Esophagus muscularis mucosa (tissue), 4 donors: ENCODE data around the gene PRKN. TPM values are rescaled to one million over a fixed set of nuclear protein-coding genes. Genes with fewer than 3 reads are reported as not detected.

Experiments
- DNase-seq: peaks from one replicate; pipeline ENCODE4 v3.0.0-alpha.2; 2017; ENCODE audit errors: extremely low spot score
- H3K27ac ChIP-seq, 4 donors: fragments of 200-600 bp; sonication (generic); replicated peaks in 1 of 4; 1 replicate in 3 of 4; 2 replicates in 1 of 4; pipeline ENCODE4 v1.5.1; 2016 to 2019; ENCODE audit warnings: mild to moderate bottlenecking in 1 of 4
- H3K27me3 ChIP-seq, 4 donors: fragments of 200-600 bp; sonication (generic); one replicate each; pipeline versions ENCODE4 v1.5.1 to v1.6.0; 2016 to 2019
- H3K36me3 ChIP-seq, 4 donors: fragments of 200-600 bp; sonication (generic); one replicate each; pipeline ENCODE4 v1.5.1; 2016 to 2019
- H3K4me1 ChIP-seq, 4 donors: fragments of 200-600 bp; sonication (generic); one replicate each; pipeline ENCODE4 v1.5.1; 2016 to 2019
- H3K4me3 ChIP-seq, 4 donors: fragments of 200-600 bp; sonication (generic); 1 replicate in 2 of 4; 2 replicates in 2 of 4; pipeline ENCODE4 v1.5.1; 2016 to 2019; ENCODE audit warnings: mild to moderate bottlenecking in 4 of 4, moderate library complexity in 1 of 4
- H3K9me3 ChIP-seq, 4 donors: fragments of 200-600 bp; sonication (generic); 1 replicate in 3 of 4; 2 replicates in 1 of 4; pipeline ENCODE4 v1.5.1; 2016 to 2019
- EP300 ChIP-seq: sonication (generic); formaldehyde crosslinking; IDR thresholded peaks from one replicate; pipeline ENCODE4 v1.6.1; 2017; ENCODE audit warnings: antibody characterized with exemption
- POLR2A ChIP-seq: fragments of 450-650 bp; IDR thresholded peaks from one replicate; pipeline ENCODE4 v1.6.1; 2017; ENCODE audit warnings: antibody characterized with exemption, moderate library complexity, mild to moderate bottlenecking, low read depth
- POLR2AphosphoS5 ChIP-seq, 2 donors: sonication (generic); formaldehyde crosslinking; IDR thresholded peaks; one replicate each; pipeline ENCODE4 v1.6.1; 2017; ENCODE audit warnings: antibody characterized with exemption in 2 of 2
- WGBS: methylation state at CpG from one replicate; pipeline ENCODE4 v1.1.5; 2018; 5-methylcytosine and 5-hydroxymethylcytosine counted together
- intact Hi-C: fragments of 100-400 bp; cut with DNase I; formaldehyde crosslinking; loops from one replicate; pipeline ENCODE4 v1.15.1; 2023
- total RNA-seq, 4 donors: library from RNA; depleted of rRNA; stranded (reverse); fragments of >200 nt; gene quantifications; one replicate each; pipeline versions ENCODE4 v1.1.0 to v1.2.1, GENCODE V29; 2016
- TF ChIP-seq, protein P1 (sequence below), 3 experiments: fragments of 200-600 bp in 2 of 3; fragments of 450-650 bp in 1 of 3; sonication (generic) in 2 of 3; IDR thresholded peaks; one replicate each; pipeline ENCODE4 v1.5.1; 2017 to 2019; ENCODE audit warnings: antibody characterized with exemption in 3 of 3, mild to moderate bottlenecking in 2 of 3, moderate library complexity in 1 of 3

Gene PRKN
- total RNA-seq, 4 donors from 2014 or later = 9.6 to 14.5 (median 10.8) TPM

- Histone ChIP-seq H3K9me3 (peaks cover 0 to 11% (median 0%) of the 10 kb centered on the region in 4 donors), H3K36me3 (no peaks in the 10 kb centered on the region), H3K4me1 (peaks cover 0 to 6% (median 2%) of the 10 kb centered on the region in 4 donors), H3K27ac (no peak overlapping the region), H3K4me3 (no peak overlapping the region), H3K27me3 (no peaks in the 10 kb centered on the region)
- 76% methylated on average over 9 of the region's 9 CpGs for WGBS
- no peak for TF ChIP-seq POLR2AphosphoS5 (IDR thresholded peaks at IDR 0.05)
- no peak for TF ChIP-seq EP300
- no peak for TF ChIP-seq POLR2A
- TF ChIP-seq, protein P1, sequence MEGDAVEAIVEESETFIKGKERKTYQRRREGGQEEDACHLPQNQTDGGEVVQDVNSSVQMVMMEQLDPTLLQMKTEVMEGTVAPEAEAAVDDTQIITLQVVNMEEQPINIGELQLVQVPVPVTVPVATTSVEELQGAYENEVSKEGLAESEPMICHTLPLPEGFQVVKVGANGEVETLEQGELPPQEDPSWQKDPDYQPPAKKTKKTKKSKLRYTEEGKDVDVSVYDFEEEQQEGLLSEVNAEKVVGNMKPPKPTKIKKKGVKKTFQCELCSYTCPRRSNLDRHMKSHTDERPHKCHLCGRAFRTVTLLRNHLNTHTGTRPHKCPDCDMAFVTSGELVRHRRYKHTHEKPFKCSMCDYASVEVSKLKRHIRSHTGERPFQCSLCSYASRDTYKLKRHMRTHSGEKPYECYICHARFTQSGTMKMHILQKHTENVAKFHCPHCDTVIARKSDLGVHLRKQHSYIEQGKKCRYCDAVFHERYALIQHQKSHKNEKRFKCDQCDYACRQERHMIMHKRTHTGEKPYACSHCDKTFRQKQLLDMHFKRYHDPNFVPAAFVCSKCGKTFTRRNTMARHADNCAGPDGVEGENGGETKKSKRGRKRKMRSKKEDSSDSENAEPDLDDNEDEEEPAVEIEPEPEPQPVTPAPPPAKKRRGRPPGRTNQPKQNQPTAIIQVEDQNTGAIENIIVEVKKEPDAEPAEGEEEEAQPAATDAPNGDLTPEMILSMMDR (IDR thresholded peaks at IDR 0.05) = no peak
- no peak for DNase-seq
- intact Hi-C loops = loop anchor here (5.0 kb wide), 1 partner anchor 302 kb away; no protein-coding TSS in a partner anchor
Observed at GRCh38 chr6:161395716-161396231, 1331.8 kb downstream of the PRKN start.

- intact Hi-C loops = no loop called here
- WGBS = 88% methylated on average over 5 of the region's 5 CpGs
- no peak overlapping the region for H3K27ac ChIP-seq
- H3K36me3 ChIP-seq = no peaks in the 10 kb centered on the region
- peaks cover 0 to 6% (median 2%) of the 10 kb centered on the region in 4 donors for H3K4me1 ChIP-seq
- H3K27me3 ChIP-seq = no peaks in the 10 kb centered on the region
- no peak overlapping the region for H3K4me3 ChIP-seq
- peaks cover 0 to 9% (median 0%) of the 10 kb centered on the region in 4 donors for H3K9me3 ChIP-seq
- TF ChIP-seq EP300 (no peak), POLR2AphosphoS5 (IDR thresholded peaks at IDR 0.05) (no peak), POLR2A (no peak)
- TF ChIP-seq, protein P1 (IDR thresholded peaks at IDR 0.05) = no peak
- DNase-seq = no peak
Observed at GRCh38 chr6:161394437-161394836, 1333.1 kb downstream of the PRKN start.

GRCh38 chr6:161393839-161394364 lies 1333.7 kb downstream of the PRKN start:
- Histone ChIP-seq H3K9me3 (peaks cover 0 to 4% (median 0%) of the 10 kb centered on the region in 4 donors), H3K4me1 (peaks cover 0 to 6% (median 2%) of the 10 kb centered on the region in 4 donors), H3K27me3 (no peaks in the 10 kb centered on the region), H3K27ac (no peak overlapping the region), H3K36me3 (no peaks in the 10 kb centered on the region), H3K4me3 (peak overlapping the region in 2 of 4 donors; percentile 25 to 36)
- WGBS = 10% methylated on average over 7 of the region's 7 CpGs
- TF ChIP-seq POLR2AphosphoS5 (IDR thresholded peaks at IDR 0.05) = no peak
- TF ChIP-seq, protein P1 (IDR thresholded peaks at IDR 0.05) = peak; percentile 61 to 69 (median 67)
- no peak for TF ChIP-seq EP300
- TF ChIP-seq POLR2A = no peak
- intact Hi-C loops = no loop called here
- no peak for DNase-seq

DNA sequence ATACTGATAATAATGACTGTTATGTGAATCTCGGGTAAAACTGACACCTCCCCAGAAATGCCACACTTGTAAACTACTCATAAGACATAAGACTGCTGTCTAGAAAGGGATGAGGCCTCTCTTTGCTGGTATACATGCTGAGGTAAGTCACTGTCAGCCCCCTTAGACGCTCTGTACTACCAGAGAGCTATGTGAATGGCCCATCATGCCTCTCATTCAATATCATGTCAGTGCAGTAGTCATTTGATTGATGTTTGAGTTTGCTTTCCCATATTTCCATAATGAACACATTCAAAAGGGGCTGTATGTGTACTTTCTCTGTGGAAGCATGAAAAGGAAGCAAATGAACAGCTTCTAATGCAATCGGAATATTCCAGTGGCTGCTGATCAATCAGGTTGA lies 1334.3 kb downstream of the PRKN start:
- 76% methylated on average over 3 of the region's 3 CpGs for WGBS
- H3K4me3 ChIP-seq = no peak overlapping the region
- TF ChIP-seq, protein P1 (IDR thresholded peaks at IDR 0.05) = no peak
- intact Hi-C loops = no loop called here
- H3K36me3 ChIP-seq = no peaks in the 10 kb centered on the region
- H3K27ac ChIP-seq = no peak overlapping the region
- no peak for DNase-seq
- no peaks in the 10 kb centered on the region for H3K27me3 ChIP-seq
- H3K4me1 ChIP-seq = peaks cover 0 to 6% (median 2%) of the 10 kb centered on the region in 4 donors
- H3K9me3 ChIP-seq = peaks cover 0 to 3% (median 0%) of the 10 kb centered on the region in 4 donors

DNA sequence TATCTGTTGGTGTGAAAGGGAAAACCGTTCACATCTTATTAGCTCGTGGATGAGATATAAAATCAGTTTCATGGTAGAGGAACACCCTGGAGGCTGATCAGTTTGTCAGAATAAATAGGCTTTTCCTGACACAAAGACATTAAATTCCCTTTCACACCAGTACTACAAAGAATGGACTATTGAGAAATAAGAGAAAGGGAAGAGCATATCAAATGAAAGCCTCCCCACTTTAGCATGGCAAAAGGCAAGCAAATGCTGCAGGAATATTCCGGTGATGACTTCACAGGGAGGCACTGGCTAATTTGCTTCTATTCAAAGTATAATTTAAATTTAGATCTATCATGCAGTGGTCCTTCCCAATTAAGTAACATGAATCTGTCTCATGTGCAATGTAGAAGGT lies 1337.8 kb downstream of the PRKN start:
- 89% methylated on average over 3 of the region's 3 CpGs for WGBS
- TF ChIP-seq, protein P1 (IDR thresholded peaks at IDR 0.05) = no peak
- TF ChIP-seq EP300 (no peak), POLR2A (no peak), POLR2AphosphoS5 (IDR thresholded peaks at IDR 0.05) (no peak)
- intact Hi-C loops = no loop called here
- no peak overlapping the region for H3K4me3 ChIP-seq
- H3K9me3 ChIP-seq = peaks cover 0 to 4% (median 0%) of the 10 kb centered on the region in 4 donors
- DNase-seq = no peak
- no peaks in the 10 kb centered on the region for H3K27me3 ChIP-seq
- H3K27ac ChIP-seq = no peak overlapping the region
- H3K36me3 ChIP-seq = no peaks in the 10 kb centered on the region
- peaks cover 0 to 6% (median 2%) of the 10 kb centered on the region in 4 donors for H3K4me1 ChIP-seq
